RWPE2 (cell line): Measurements from ENCODE around the gene C14orf132.
A peak's percentile ranks its signal among the peaks of the same experiment; 100 is the strongest.

Experiments
- ATAC-seq: fragments of 200-7000 bp; cut with Tn5 transposase; 3 replicates; pipeline ENCODE4 v1.9.1; 2021; ENCODE audit warnings: low read depth
- DNase-seq: peaks from one replicate; pipeline ENCODE4 v3.0.0-alpha.2; 2020; ENCODE audit warnings: low spot score
- H3K27ac ChIP-seq: fragments of 450-650 bp; 2 replicates; pipeline ENCODE4 v1.5.1; 2017; ENCODE audit warnings: mild to moderate bottlenecking; ENCODE audit not compliant: poor library complexity, severe bottlenecking
- H3K27me3 ChIP-seq: fragments of 250-450 bp; sonication (Bioruptor Pico); 2 replicates; pipeline ENCODE4 v1.5.1; 2021; ENCODE audit warnings: mild to moderate bottlenecking, moderate library complexity; ENCODE audit not compliant: insufficient read depth, poor library complexity, severe bottlenecking
- H3K36me3 ChIP-seq: fragments of 250-450 bp; sonication (Bioruptor Pico); 2 replicates; pipeline ENCODE4 v1.5.1; 2020; ENCODE audit warnings: low read depth, mild to moderate bottlenecking, moderate library complexity
- H3K4me1 ChIP-seq: fragments of 250-450 bp; sonication (Bioruptor Pico); 2 replicates; pipeline ENCODE4 v1.5.1; 2021; ENCODE audit warnings: mild to moderate bottlenecking, moderate library complexity; ENCODE audit not compliant: insufficient read depth, poor library complexity, severe bottlenecking
- H3K4me3 ChIP-seq: fragments of 250-450 bp; sonication (Bioruptor Pico); 2 replicates; pipeline ENCODE4 v1.5.1; 2021; ENCODE audit warnings: mild to moderate bottlenecking, moderate library complexity; ENCODE audit not compliant: severe bottlenecking
- H3K9me3 ChIP-seq: fragments of 250-450 bp; sonication (Bioruptor Pico); 2 replicates; pipeline ENCODE4 v1.5.1; 2021; ENCODE audit warnings: mild to moderate bottlenecking, moderate library complexity; ENCODE audit not compliant: severe bottlenecking
- TF ChIP-seq, protein P1 (sequence below): fragments of 450-650 bp; IDR thresholded peaks from one replicate; pipeline ENCODE4 v1.5.1; 2017; ENCODE audit warnings: mild to moderate bottlenecking, moderate library complexity; ENCODE audit not compliant: poor library complexity, severe bottlenecking

C14orf132 gene

GRCh38 chr14:96081767-96082400 is 42.7 kb downstream of the C14orf132 start:
- Histone ChIP-seq H3K4me3 (no peak overlapping the region), H3K27me3 (peaks cover under 1% of the 10 kb centered on the region), H3K4me1 (peaks cover 18% of the 10 kb centered on the region), H3K9me3 (no peaks in the 10 kb centered on the region), H3K36me3 (no peaks in the 10 kb centered on the region), H3K27ac (no peak overlapping the region)
- DNase-seq (peak; percentile 24), ATAC-seq (no peak)
- TF ChIP-seq, protein P1, sequence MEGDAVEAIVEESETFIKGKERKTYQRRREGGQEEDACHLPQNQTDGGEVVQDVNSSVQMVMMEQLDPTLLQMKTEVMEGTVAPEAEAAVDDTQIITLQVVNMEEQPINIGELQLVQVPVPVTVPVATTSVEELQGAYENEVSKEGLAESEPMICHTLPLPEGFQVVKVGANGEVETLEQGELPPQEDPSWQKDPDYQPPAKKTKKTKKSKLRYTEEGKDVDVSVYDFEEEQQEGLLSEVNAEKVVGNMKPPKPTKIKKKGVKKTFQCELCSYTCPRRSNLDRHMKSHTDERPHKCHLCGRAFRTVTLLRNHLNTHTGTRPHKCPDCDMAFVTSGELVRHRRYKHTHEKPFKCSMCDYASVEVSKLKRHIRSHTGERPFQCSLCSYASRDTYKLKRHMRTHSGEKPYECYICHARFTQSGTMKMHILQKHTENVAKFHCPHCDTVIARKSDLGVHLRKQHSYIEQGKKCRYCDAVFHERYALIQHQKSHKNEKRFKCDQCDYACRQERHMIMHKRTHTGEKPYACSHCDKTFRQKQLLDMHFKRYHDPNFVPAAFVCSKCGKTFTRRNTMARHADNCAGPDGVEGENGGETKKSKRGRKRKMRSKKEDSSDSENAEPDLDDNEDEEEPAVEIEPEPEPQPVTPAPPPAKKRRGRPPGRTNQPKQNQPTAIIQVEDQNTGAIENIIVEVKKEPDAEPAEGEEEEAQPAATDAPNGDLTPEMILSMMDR: no peak

DNA sequence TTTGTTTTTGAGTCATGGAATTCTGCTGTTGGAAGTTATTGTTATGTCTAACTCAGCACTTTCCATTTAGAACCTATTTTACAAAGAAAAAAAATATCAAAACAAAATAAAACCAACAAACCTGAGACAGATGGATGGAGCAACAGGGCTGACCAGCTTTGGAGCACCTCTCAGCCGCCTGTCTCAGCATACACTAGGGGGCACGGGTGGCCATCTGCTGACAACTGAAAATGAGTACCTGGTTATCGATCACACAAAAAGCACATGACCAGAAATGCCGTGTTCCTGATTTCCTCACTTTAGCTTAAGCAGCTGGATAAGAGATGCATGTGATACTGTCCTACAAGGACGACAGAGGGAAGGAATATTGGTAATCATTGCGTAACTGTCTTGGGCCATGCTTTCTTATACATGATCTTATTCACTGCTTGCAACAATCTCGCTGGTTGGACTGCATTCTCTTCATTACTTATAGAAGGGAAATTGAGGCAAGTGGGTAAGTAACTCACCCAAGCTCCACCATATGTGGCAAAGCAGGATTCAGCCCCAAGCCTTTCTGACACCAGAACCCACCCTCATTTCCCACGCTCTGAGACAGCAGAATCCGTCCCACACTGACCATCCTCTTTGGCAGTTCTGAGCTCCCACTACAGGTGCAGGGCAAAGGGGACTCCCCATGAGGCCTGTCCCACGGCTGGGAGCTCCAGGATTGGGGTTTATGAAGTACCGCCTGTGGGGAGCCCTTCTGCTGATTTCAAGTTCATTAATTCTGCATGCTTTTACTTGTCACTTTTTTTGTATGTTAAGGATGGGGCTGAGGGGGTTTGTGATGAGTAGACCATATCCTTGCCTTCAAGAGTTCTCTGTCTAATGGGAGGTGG is 43.5 kb downstream of the C14orf132 start:
- TF ChIP-seq, protein P1: no peak
- Histone ChIP-seq H3K27me3 (no peaks in the 10 kb centered on the region), H3K36me3 (no peaks in the 10 kb centered on the region), H3K27ac (no peak overlapping the region), H3K9me3 (no peaks in the 10 kb centered on the region), H3K4me1 (peaks cover 20% of the 10 kb centered on the region), H3K4me3 (no peak overlapping the region)
- ATAC-seq (no peak), DNase-seq (peak; percentile 21)

- Histone ChIP-seq H3K27me3 (no peaks in the 10 kb centered on the region), H3K36me3 (no peaks in the 10 kb centered on the region), H3K9me3 (no peaks in the 10 kb centered on the region), H3K4me1 (peaks cover 20% of the 10 kb centered on the region), H3K27ac (no peak overlapping the region), H3K4me3 (no peak overlapping the region)
- TF ChIP-seq, protein P1: no peak
- ATAC-seq: peak; percentile 71
- peak; percentile 78 for DNase-seq
Observed at GRCh38 chr14:96083667-96084320, 44.6 kb downstream of the C14orf132 start.

DNA sequence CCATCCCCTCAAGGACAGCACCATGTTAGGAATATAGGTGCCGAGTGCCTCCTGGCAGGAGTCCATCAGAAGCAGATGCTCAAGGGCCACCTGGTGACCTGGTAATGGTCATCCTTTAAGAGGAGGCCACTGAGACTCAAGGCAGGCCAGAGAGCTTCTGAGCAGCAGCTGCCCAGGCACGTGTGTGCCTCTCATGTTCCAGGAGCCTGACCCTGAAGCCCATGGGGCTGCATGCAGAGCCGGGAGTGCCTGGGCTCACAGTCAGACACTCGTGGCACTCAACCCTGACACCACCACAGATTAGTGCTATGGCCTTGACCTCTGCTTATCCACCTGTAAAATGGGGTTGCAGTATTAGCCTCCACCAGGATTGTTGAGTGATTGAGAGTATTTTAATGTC is 45.6 kb downstream of the C14orf132 start:
- no peaks in the 10 kb centered on the region for H3K27me3 ChIP-seq
- TF ChIP-seq, protein P1: no peak
- H3K9me3 ChIP-seq: no peaks in the 10 kb centered on the region
- H3K4me1 ChIP-seq: peaks cover 20% of the 10 kb centered on the region
- DNase-seq: peak; percentile 29
- no peaks in the 10 kb centered on the region for H3K36me3 ChIP-seq
- no peak overlapping the region for H3K4me3 ChIP-seq
- no peak overlapping the region for H3K27ac ChIP-seq
- no peak for ATAC-seq
